HFF-Myc (cell line): ENCODE measurements around the gene IFI30.

Source experiments
- DNase-seq: peaks from one replicate; pipeline ENCODE4 v3.0.0-alpha.2; 2011; ENCODE audit warnings: low read depth; ENCODE audit errors: extremely low read depth
- H3K4me3 ChIP-seq: replicated peaks from 2 replicates; pipeline ENCODE4 v1.5.1; 2011; ENCODE audit warnings: low read depth, mild to moderate bottlenecking, control low read depth, low read length
- CTCF ChIP-seq: IDR thresholded peaks from 2 replicates; pipeline ENCODE4 v1.5.1; 2012; ENCODE audit warnings: mild to moderate bottlenecking, low read depth, low read length, control low read depth; ENCODE audit errors: missing control alignments

IFI30 gene

DNA sequence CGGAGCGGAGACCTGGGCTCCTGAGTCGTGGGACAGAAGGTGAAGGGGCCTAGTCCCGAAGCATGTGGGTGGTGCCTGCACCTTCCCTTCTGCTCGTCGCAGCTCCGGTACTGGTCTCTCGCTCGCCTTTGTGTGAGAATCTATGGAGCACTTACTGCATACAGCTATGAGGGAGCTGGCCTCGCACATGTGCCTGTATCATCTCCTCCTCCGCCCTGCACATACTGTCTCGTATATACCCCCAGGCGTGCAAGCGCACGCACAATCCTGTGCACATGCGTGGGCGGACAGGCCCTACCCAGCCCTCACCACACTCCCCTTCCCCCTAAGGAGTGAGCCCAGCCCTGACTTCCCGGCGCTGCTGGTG, 12.0 kb upstream of the IFI30 start:
- no peak for DNase-seq
- TF ChIP-seq CTCF, result no peak
- no peak overlapping the region for H3K4me3 ChIP-seq

DNA sequence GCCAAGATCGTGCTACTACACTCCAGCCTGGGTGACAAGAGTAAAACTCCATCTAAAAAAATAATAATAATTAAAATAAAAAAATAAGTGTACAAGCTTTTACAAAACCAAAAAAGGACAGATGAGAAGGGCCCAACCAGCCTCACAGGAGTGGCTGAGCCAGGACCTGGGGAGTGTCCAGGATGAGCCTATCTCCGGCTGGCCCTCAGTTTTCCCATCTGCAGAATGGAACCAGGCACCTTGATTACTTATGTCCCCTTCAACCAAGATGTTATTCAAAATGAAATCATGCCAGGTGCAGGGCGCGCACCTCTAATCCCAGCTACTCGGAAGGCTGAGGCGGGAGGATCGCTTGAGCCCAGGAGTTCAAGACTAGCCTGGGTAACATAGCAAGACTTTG, 9.5 kb upstream of the IFI30 start:
- H3K4me3 ChIP-seq, result no peak overlapping the region
- TF ChIP-seq CTCF, result no peak
- DNase-seq, result no peak

DNA sequence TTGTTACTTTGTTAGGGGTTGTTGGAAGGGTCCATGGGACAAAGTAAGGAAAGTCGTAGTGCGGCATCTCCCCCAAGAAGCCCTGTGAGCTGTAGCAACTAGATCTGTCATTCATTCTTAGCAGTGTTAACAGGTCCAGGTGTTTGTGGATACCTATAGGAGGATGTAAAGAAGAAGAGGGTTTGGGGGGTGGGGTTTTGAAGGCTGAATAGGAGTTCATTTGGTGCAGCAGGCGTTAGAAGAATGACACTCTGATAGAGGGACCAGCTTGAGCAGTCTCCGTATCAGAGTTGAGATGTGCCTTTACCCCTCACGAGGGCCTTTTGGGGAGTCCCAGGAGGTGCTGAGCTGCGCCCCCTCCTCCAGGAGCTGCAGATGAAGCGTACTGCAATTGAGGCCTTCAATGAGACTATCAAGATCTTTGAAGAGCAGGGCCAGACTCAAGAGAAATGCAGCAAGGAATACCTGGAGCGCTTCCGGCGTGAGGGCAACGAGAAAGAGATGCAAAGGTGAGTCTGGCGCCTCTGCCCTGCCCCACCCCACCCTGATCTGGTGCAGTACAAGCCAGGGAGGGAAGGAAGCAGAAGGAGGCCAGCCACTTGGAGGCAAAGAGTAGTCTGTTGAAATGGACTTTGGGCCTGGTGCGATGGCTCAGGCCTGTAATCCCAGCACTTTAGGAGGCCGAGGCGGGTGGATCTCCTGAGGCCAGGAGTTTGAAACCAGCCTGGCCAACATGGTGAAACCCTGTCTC, 7.6 kb upstream of the IFI30 start:
- TF ChIP-seq CTCF, result no peak
- H3K4me3 ChIP-seq, result no peak overlapping the region
- no peak for DNase-seq

DNA sequence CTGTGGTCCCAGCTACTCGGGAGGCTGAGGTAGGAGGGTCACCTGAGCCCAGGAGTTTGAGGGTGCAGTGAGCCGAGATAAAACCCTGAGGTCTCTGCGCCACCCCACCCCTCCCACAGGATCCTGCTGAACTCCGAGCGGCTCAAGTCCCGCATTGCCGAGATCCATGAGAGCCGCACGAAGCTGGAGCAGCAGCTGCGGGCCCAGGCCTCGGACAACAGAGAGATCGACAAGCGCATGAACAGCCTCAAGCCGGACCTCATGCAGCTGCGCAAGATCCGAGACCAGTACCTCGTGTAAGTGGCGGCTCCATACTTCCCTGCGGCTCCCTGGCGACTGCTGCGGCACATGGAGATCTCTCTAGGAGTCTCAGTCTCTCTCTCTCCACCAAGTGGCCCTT, 6.6 kb upstream of the IFI30 start:
- H3K4me3 ChIP-seq, result no peak overlapping the region
- DNase-seq, result no peak
- no peak for TF ChIP-seq CTCF

DNA sequence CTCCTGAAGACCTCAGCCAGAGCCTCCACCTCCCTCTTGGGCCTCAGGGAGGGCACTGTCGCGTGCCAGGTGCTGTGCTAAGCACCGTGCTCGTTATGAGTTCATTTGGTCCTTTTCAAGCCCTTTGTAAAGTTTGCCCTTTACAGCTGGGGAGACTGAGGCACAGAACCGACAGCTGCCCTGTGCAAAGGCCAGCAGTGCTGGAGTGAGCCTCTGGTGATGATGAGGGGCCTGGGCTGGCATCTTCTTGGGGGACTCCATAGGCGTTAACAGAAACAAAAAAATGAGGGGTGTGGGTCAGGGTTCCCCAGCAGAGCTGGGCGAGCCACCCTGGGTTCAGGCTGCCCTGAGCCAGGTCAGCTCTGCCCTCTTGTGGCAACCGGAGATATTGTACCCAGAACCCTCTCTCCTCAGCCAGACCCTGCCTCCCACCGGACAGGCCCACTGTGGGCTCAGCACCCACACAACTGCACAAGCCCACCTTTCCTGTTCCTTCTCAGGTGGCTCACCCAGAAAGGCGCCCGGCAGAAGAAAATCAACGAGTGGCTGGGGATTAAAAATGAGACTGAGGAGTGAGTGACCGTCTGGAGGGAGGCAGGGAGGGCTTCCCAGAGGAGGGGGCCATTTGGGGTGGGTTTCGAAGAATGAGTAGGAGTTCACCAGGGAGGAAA, 5.5 kb upstream of the IFI30 start:
- no peak for DNase-seq
- H3K4me3 ChIP-seq, result no peak overlapping the region
- TF ChIP-seq CTCF, result peak; percentile 79

DNA sequence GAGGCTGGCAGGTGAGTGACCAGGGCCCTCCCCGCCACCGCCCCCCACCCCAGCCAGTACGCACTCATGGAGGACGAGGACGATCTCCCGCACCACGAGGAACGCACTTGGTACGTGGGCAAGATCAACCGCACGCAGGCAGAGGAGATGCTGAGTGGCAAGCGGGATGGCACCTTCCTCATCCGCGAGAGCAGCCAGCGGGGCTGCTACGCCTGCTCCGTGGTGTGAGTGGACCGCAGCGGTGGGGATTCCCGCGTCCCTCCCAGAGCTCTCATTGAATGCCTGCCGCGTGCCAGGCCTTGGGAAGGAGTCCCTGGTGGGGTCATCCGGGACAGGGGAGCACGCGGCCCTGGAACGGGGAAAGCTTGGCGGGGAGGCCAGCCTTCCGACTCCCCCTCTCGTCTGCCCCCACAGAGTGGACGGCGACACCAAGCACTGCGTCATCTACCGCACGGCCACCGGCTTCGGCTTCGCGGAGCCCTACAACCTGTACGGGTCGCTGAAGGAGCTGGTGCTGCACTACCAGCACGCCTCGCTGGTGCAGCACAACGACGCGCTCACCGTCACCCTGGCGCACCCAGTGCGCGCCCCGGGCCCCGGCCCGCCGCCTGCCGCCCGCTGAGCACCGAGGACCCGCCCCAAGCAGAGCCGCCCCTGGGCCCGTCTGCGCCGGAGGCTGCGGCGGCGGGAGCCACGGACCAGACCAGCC, 4.8 kb upstream of the IFI30 start:
- TF ChIP-seq CTCF, result no peak
- H3K4me3 ChIP-seq, result no peak overlapping the region
- no peak for DNase-seq
